Left colon (tissue), 2 donors: ENCODE measurements around the gene LY6G6C. TPM values are rescaled to one million over a fixed set of nuclear protein-coding genes. Genes with fewer than 3 reads are reported as not detected.

Experiments
- ATAC-seq: fragments of 200-7000 bp; cut with Tn5 transposase; one replicate; pipeline ENCODE4 v1.9.1; 2020; ENCODE audit warnings: mild to moderate bottlenecking, moderate library complexity
- DNase-seq, 2 donors: peaks; one replicate each; pipeline ENCODE4 v3.0.0-alpha.2; 2020
- intact Hi-C, 2 donors: fragments of 100-400 bp; cut with DNase I in 1 of 2; cut with micrococcal nuclease in 1 of 2; formaldehyde crosslinking; loops; one replicate each; pipeline versions ENCODE4 v1.11.2 to v1.14.0; 2022; cut with DNase I, micrococcal nuclease
- total RNA-seq, 2 donors: library from RNA; stranded (reverse); fragmentation: NEBNext Ultra II Directional; extraction: Animal tissue kit (Norgen Biotek cat#: 25700); gene quantifications; one replicate each; pipeline ENCODE4 v1.2.1, GENCODE V29; 2021
- donor health status: DM: no; HTN: no; CAD: no.
- donor health status: DM: yes; HTN: yes; CAD: no.

Gene LY6G6C
- total RNA-seq, 2 donors from 2014 or later, result not detected

GRCh38 chr6:31691564-31692108 is 29.9 kb downstream of the LY6G6C start:
- ATAC-seq, result no peak
- DNase-seq, result no peak
- intact Hi-C loops, result no loop called here

- intact Hi-C loops, result no loop called here
- ATAC-seq (no peak), DNase-seq (no peak)
These were observed 30.5 kb downstream of the LY6G6C start for GRCh38 chr6:31691078-31691463.

- intact Hi-C loops, result no loop called here
These were observed 31.1 kb downstream of the LY6G6C start for GRCh38 chr6:31690231-31691077.

GRCh38 chr6:31689249-31690110 is 32.1 kb downstream of the LY6G6C start:
- intact Hi-C loops, result no loop called here
- DNase-seq (no peak), ATAC-seq (no peak)

More at GRCh38 chr6:31690231-31691077, 31.1 kb downstream of the LY6G6C start:
- DNase-seq, result peak in 1 of 2 donors; percentile 57
- peak; percentile 90 for ATAC-seq

DNA sequence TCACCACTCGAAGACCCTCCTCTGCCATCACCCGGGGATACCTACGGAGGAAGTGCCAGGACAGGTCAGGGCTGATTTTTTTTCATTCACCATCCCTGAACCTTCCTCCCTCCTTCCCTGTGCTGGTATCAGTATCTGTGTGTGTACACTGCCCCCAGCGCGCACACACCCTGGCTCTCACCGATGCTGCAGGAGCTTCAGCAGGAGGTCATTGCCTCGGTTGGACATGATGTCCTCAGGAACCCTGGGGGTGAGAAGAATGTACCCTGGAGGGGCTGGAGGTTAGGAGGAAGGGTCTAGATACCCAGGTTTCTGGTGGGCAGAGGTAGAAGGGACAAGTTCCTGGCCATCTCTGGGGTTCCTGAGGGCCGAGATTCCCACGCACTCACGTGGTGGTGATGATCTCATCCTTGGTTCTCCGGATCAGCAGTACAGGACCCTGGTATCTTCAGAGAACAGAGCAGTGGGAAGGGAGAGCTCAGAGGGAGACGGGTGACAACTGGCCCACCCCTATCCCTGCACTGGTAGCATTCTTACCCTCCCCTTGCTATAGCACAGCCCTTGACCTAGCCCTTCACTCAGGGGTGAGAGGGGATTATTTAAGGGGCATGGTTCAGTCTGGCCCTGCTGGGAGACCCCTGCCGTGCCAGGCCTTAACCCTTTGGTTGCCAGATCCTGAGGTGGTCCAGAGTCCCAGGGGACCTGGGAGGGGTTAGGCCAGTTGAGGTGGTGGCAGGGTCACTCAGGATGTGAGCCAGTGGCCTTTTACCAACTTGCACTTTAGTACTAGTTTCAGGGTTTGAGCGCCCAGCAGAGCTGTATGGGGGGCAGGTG is 33.5 kb downstream of the LY6G6C start:
- no peak for ATAC-seq
- DNase-seq, result no peak
- intact Hi-C loops, result no loop called here

DNA sequence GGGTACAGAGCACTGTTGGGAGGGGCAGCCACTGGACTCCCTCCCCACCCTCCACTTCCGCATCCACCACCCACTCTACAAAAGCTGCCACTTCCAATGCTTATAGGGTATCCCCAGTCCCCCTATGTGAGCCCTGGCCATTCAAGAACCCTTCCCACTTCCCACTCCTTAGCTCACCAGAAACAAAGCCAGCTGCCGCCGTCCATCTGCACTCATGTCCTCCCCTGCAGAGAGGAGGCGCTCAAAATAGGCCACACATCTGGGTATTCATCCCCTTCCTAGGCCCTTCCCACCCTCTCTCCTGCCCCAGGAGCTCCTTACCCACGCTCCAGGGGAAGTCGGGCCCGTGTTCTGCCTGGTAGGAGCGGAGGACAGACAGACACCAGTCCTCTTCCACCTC is 34.2 kb downstream of the LY6G6C start:
- ATAC-seq (no peak), DNase-seq (no peak)
- intact Hi-C loops, result no loop called here

DNA sequence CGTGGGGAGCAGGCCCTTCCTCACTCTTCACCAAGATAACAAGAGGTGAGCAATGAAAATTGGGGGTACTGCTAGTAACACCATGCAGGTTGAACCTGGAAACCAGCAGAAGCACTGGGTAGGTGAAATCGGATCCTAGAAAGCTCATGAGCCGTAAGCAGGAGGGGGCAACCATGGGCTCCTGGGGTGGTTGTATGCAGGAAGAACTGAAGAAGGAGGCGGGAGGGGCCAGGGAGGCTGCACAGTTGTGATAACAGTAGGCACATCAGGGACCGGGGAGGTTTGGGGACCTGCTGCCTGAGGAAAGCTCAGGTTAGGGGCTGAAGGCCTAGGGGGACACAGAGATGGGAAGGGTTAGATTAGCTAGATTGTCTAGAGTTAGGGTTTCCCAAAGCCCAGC is 35.1 kb downstream of the LY6G6C start:
- DNase-seq, result no peak
- intact Hi-C loops, result no loop called here
- ATAC-seq, result no peak

DNA sequence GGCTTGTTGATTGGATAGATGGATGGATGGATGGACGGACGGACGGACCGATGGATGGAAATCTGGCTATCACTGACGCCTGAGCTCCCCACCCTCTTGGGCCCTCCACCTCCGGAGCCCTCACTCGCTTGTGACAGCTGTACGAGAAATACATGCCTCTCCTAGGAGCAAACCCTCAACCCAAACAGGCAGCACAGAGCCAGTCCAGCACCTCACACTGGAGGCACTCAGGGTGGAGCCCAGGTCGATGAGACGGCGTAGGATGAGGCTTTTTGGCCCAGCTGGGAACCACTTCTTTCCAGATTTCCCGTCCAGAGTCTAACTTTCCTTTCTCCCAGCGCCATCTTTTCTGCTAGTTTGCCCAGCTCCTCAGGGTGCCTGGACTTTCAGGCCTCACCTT is 38.0 kb downstream of the LY6G6C start:
- no peak for DNase-seq

DNA sequence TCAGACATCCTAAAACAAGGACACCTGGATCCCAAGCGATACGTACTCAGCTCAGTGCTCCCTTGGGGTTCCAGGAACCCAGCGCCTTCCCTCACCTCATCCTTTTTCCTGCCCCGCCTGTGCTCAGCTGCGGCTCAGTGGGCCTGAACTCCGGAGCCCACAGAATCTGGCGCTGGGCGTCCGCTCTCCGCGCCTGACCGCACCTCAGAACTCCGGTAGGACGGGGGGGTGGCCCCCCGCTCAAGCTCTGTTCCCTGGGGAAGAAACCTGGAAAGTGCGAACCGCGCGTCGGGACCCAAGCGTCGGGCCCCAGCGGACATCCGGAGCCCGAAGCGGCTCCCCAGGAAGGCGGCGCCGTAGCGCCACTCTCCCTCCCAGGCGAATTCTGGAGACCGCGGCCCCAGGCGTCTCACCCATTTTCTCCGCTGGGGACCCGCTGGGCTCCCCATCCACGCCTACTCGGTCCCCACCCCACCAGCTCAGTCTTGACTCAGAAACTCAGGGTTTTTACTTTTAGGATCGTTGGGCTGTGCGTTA is 40.3 kb downstream of the LY6G6C start:
- peak in 1 of 2 donors; percentile 66 for DNase-seq
- intact Hi-C loops, result loop anchor here in 1 of 2 donors (5.0 kb wide), 1 partner anchor 86 kb away; no protein-coding TSS in a partner anchor
- ATAC-seq, result peak; percentile 52

More for the DNA sequence above, 38.0 kb downstream of the LY6G6C start:
- intact Hi-C loops, result loop anchor here in 1 of 2 donors (5.0 kb wide), 1 partner anchor 84 kb away; no protein-coding TSS in a partner anchor
- no peak for ATAC-seq

- intact Hi-C loops, result loop anchor here in 1 of 2 donors (5.0 kb wide), 1 partner anchor 87 kb away; no protein-coding TSS in a partner anchor
- peak; percentile 85 to 86 for DNase-seq
- ATAC-seq, result peak; percentile 78
These were observed 41.1 kb downstream of the LY6G6C start, which contains the start of gene LY6G5C for GRCh38 chr6:31680226-31681134. Gene LY6G5C (minus strand): TSS chr6:31681067. CDS start chr6:31680373, 694 bp downstream.

DNA sequence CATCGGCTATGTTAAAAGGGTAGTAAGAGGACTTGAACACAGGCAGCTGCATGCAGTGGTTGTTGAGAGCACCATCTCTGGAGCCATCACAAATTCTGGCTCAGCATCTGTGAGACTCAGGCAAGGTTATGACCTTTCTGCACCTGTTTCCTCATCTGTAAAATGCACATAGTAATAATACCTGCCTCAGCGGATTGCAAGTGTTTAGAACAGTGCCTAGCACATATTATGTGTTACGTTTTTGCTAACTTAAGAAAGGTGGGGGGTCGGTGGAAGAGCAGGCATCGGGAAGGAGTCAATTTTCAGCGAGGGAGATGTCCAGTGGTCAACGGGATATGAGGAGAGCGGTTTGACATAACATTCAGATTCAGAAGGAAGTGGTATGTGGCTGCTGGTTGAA is 43.6 kb downstream of the LY6G6C start:
- no peak for ATAC-seq
- intact Hi-C loops, result no loop called here
- no peak for DNase-seq

DNA sequence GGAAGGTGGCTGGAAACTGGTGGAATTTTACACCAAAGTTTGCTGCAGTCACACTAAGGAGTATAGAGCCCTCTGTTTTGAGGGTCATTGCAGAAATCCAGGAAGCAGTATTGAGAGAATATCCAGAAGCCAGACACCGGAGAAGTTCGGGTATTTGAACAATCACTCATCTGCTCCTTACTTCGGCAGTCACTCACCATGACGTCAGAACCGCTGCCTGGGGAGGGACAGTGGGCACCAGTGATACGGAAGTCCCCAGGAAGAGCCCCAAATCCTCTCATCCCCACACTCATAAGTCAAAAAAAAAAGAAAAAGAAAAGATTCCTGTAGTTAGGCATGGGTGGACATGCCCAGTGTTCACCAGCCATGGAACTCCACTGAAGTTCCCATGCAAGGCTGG is 44.6 kb downstream of the LY6G6C start:
- DNase-seq (no peak), ATAC-seq (no peak)
- intact Hi-C loops, result no loop called here

GRCh38 chr6:31676322-31676903 is 45.1 kb downstream of the LY6G6C start:
- no peak for DNase-seq
- intact Hi-C loops, result no loop called here
- no peak for ATAC-seq

DNA sequence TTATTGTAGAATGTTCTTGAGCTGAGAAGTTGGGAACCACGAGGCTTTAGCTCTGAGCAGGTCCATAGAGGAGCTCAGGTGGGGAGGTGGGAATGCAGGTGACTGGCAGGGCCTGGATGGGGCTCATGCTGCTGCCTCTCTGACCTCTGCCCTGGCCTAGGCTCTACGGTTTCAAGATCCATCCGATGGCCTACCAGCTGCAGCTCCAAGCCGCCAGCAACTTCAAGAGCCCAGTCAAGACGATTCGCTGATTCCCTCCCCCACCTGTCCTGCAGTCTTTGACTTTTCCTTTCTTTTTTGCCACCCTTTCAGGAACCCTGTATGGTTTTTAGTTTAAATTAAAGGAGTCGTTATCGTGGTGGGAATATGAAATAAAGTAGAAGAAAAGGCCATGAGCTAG is 51.9 kb downstream of the LY6G6C start, which contains the start of gene LY6G5B:
Gene LY6G5B, plus strand, starts transcription at position 301 of the 400 bp plus-strand sequence. CDS start 975 bp downstream, outside the sequence.
- DNase-seq, result no peak
- intact Hi-C loops, result no loop called here
- ATAC-seq, result no peak
